NB4 (cell line): Measurements from ENCODE around the gene PRSS50.

Source experiments
- MYC ChIP-seq: IDR thresholded peaks from 2 replicates; pipeline ENCODE4 v1.6.1; 2011; ENCODE audit warnings: low read depth, low read length
- POLR2A ChIP-seq: IDR thresholded peaks from 2 replicates; pipeline ENCODE4 v1.6.1; 2011; ENCODE audit warnings: mild to moderate bottlenecking; ENCODE audit not compliant: insufficient read length; ENCODE audit errors: extremely low read depth
- TF ChIP-seq, protein P1 (sequence below): IDR thresholded peaks from one replicate; pipeline ENCODE4 v1.5.1; 2012; ENCODE audit warnings: low read depth, low read length
- TF ChIP-seq, protein P2 (sequence below): IDR thresholded peaks from 2 replicates; pipeline ENCODE4 v1.6.1; 2011; ENCODE audit warnings: low read depth, low read length

DNA sequence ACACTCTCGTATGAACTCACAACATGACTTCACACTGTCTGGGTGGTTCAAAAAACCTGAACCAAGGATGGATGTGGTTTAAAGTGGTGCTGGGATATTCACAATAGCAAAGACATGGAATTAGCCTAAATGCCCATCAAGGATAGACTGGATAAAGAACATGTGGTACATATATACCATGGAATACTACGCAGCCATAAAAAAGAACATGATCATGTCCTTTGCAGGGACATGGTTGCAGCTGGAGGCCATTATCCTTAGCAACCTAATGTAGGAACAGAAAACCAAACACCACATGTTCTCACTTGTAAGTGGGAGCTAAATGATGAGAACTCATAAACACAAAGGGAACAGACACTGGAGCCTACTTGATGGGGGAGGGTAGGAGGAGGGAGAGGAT lies 3.3 kb upstream of the PRSS50 start:
- TF ChIP-seq, protein P1, sequence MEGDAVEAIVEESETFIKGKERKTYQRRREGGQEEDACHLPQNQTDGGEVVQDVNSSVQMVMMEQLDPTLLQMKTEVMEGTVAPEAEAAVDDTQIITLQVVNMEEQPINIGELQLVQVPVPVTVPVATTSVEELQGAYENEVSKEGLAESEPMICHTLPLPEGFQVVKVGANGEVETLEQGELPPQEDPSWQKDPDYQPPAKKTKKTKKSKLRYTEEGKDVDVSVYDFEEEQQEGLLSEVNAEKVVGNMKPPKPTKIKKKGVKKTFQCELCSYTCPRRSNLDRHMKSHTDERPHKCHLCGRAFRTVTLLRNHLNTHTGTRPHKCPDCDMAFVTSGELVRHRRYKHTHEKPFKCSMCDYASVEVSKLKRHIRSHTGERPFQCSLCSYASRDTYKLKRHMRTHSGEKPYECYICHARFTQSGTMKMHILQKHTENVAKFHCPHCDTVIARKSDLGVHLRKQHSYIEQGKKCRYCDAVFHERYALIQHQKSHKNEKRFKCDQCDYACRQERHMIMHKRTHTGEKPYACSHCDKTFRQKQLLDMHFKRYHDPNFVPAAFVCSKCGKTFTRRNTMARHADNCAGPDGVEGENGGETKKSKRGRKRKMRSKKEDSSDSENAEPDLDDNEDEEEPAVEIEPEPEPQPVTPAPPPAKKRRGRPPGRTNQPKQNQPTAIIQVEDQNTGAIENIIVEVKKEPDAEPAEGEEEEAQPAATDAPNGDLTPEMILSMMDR, result no peak
- TF ChIP-seq, protein P2, sequence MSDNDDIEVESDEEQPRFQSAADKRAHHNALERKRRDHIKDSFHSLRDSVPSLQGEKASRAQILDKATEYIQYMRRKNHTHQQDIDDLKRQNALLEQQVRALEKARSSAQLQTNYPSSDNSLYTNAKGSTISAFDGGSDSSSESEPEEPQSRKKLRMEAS, result no peak
- TF ChIP-seq POLR2A, result no peak
- TF ChIP-seq MYC, result no peak
